ENCODE data around the gene TMEM242.

Gene TMEM242

GRCh38 chr6:157300006-157300405 lies 23.3 kb downstream of the TMEM242 start:
- no peak for TF ChIP-seq CTCF (IDR thresholded peaks at IDR 0.05; ENCODE audit: insufficient read depth, missing control alignments)
- DNase-seq (ENCODE audit: insufficient read length, low spot score) (no peak), FAIRE-seq (no peak)

- TF ChIP-seq CTCF (IDR thresholded peaks at IDR 0.05; ENCODE audit: insufficient read depth, missing control alignments) = no peak
- DNase-seq (ENCODE audit: insufficient read length, low spot score) (no peak), FAIRE-seq (no peak)
These were observed 25.0 kb downstream of the TMEM242 start for GRCh38 chr6:157298216-157298724.

GRCh38 chr6:157294654-157295053 lies 28.7 kb downstream of the TMEM242 start:
- FAIRE-seq (peak; percentile 98), DNase-seq (ENCODE audit: insufficient read length, low spot score) (peak; percentile 83)
- no peak for TF ChIP-seq CTCF (IDR thresholded peaks at IDR 0.05; ENCODE audit: insufficient read depth, missing control alignments)

GRCh38 chr6:157293780-157294179 lies 29.5 kb downstream of the TMEM242 start:
- FAIRE-seq (no peak), DNase-seq (ENCODE audit: insufficient read length, low spot score) (no peak)
- no peak for TF ChIP-seq CTCF (IDR thresholded peaks at IDR 0.05; ENCODE audit: insufficient read depth, missing control alignments)

GRCh38 chr6:157292202-157292601 lies 31.1 kb downstream of the TMEM242 start:
- TF ChIP-seq CTCF (IDR thresholded peaks at IDR 0.05; ENCODE audit: insufficient read depth, missing control alignments) = no peak
- no peak for FAIRE-seq
- DNase-seq (ENCODE audit: insufficient read length, low spot score) = no peak

- no peak for DNase-seq (ENCODE audit: insufficient read length, low spot score)
- no peak for TF ChIP-seq CTCF (IDR thresholded peaks at IDR 0.05; ENCODE audit: insufficient read depth, missing control alignments)
- FAIRE-seq = no peak
These were observed 32.0 kb downstream of the TMEM242 start for GRCh38 chr6:157291356-157291755.

GRCh38 chr6:157290797-157291196 lies 32.5 kb downstream of the TMEM242 start:
- no peak for TF ChIP-seq CTCF (IDR thresholded peaks at IDR 0.05; ENCODE audit: insufficient read depth, missing control alignments)
- FAIRE-seq = no peak
- DNase-seq (ENCODE audit: insufficient read length, low spot score) = no peak
